Measurements from ENCODE around the gene ABCG4.

ABCG4 gene

GRCh38 chr11:119206511-119207414 lies 57.9 kb downstream of the ABCG4 start:
- no peak for DNase-seq (ENCODE audit: low read depth)

DNA sequence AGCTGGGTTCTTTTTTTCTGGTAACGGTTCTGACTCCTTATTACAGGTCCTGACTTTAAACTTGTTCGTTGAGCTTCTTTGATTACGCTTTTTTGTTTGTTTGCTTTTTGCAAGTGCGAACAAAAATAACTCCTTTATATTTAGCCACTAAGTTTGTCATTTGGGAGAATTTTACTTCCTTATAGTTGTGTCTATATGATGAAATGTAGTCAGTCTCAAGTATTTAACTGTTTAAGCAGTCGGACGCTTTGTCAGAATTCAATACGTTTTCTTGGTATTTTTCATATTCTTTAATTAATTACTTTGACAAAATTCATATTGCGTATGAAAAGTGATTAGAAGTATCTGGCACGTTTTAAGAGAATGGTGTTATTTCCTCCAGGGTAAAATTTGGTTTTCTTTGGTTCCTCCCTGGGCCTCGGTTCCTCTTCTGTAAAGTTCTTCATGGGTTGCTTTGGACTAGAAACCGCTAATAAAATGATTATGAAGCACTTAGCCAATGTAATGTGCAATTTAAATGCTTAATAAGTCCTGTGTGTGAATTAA lies 58.6 kb downstream of the ABCG4 start:
- no peak for DNase-seq (ENCODE audit: low read depth)

DNA sequence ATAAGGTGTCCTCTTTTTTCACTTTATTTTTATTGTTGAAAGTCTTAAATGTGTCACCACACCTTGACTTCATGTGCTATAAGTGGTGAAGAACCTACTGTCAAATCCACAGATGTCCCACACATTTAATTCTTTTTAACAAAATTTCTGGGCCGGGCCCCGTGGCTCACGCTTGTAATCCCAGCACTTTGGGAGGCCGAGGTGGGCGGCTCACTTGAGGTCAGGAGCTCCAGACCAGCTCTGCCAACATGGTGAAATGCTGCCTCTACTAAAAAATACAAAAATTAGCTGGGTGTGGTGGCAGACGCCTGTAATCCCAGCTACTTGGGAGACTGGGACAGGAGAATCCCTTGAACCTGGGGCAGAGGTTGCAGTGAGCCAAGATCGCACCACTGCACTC lies 60.3 kb downstream of the ABCG4 start:
- DNase-seq (ENCODE audit: low read depth): no peak

- DNase-seq (ENCODE audit: low read depth): no peak
Measured at GRCh38 chr11:119210050-119210449, 61.2 kb downstream of the ABCG4 start.
